ENCODE data around the gene PHF19.

PHF19 gene

GRCh38 chr9:120913647-120914264 lies 36.8 kb upstream of the PHF19 start:
- DNase-seq = no peak

- no peak for DNase-seq
Observed at GRCh38 chr9:120912958-120913646, 36.1 kb upstream of the PHF19 start.

- no peak for DNase-seq
Observed at GRCh38 chr9:120911295-120911837, 34.4 kb upstream of the PHF19 start.

GRCh38 chr9:120910643-120911042 lies 33.7 kb upstream of the PHF19 start:
- no peak for DNase-seq

GRCh38 chr9:120909904-120910303 lies 32.9 kb upstream of the PHF19 start:
- DNase-seq = no peak

- DNase-seq = no peak
Observed at GRCh38 chr9:120905315-120906164, 28.6 kb upstream of the PHF19 start.

- no peak for DNase-seq
Observed at GRCh38 chr9:120904978-120905301, 28.0 kb upstream of the PHF19 start.

DNA sequence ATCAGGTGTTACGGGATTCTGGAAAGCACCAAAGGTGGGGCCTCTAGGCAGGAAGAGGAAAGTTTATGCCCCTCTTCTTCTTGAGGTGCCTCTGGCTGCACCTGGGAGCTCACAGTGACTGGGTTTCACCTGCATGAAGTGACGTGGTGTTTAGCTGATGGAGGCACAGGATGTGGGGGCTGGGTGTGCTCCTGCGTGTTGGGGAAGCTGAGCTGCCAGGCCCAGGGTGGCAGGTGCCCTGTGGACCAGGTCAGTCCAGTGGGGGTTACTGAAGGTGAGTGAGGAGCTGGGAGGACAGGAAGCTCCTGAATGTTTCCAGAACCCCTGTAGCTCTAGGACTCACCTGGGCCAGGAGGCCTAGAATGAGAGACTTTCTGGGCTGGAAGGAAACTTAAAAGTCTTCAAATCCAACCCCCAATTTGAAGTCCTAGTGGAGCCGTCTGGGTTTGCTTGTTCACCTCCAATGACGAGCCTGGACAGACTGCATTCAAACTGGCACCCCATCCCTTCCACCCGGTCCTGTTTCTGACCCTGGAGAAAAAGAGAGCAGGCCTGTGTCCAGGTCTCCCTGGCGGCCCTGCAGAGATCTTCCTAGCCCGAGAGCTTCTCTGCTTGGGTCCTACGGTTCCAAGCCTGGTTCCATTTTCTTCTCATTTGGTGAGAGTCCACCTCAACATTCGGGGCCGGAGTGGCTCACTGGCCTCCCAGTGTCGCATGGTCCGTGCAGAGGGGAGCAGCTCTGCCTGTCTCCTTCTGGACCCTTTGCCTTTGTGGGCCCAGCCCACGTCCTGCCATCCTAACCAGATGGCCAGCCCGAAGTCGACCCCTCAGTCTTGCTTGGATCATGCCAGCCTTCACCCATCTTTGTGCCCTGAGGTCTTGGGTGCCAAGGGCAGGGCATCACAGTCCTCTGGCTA lies 27.3 kb upstream of the PHF19 start:
- DNase-seq = no peak

DNA sequence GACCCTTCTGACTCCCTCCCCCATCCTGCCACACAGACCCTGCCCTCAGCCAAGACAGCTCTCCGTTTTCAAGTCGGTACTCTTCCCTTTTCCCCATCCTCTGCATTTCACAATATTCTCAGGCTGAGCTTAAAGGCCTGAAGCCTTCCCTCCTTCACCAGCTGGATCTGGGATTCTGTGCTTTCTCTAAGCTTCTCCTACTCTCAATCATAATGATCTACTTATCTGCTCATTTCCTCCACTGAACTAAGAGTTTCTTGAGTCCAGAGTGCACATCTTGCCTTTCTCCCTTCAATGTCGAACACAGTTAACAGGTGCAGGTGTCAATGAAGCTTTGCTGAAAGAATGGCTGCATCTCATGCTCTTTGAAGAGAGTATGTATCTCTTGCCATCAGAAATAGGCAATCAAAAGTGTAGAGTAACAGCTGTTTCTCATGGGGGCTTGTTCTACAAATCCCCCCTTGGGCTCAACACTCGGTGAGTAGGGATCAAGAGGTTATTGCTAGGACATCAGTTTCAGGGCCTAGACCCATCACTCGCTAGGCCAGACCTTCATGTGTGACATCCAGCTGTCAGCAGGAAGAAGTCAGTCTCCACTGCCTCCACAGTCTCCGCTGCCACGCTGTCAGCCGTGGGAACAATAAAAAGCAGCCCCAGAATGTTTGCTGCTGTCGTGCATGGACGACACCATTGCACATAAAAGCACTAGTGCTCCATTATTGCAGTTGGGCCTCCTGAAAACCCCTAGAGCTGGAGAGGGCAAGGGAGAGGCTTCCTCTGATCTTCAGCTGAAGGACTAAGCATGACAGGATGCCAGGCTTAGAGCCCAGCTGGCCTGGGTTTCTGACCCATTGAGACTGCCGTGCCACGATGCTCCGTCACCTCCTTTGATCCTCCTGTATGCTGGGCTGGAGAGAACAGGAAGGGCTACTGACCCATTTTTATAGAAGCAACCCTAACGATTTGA lies 25.9 kb upstream of the PHF19 start:
- DNase-seq = no peak

DNA sequence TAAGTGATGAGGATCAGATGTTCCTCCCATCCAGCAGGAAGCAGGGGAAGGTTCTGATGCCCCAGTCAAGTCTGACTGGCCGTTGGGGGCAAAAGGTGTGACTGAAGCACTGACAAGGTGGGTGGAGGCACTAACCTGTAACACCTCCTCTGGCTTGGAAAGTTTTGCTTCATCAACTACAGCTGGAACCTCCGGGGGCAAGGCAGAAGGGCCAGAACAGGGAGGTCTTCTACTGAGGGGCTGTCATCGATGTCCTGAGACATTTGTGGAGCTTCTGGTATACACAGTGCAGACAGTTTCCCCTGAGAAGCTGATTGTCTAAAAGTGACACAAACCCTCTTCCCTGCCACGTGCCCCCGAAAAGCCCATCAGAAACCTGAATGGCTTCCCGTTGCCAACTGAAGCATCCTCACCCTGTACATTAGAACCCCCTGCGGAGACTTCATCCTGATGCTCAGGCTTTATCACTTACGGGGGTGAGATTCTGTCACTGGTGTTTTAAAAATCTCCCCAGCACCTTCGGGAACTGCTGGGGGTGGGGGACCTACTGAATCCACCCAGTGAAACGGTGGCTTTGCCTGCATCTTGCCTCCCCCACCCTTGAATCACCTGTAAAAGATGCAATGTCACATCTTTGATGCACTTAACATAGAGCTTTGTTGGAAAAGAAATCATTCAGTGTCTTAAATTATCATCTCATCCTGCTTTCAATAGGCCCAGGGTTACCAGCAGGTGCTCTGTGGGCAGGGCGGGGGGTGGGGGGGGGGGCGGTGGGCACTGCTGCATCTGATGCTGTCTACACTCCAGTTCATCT lies 25.0 kb upstream of the PHF19 start:
- no peak for DNase-seq

DNA sequence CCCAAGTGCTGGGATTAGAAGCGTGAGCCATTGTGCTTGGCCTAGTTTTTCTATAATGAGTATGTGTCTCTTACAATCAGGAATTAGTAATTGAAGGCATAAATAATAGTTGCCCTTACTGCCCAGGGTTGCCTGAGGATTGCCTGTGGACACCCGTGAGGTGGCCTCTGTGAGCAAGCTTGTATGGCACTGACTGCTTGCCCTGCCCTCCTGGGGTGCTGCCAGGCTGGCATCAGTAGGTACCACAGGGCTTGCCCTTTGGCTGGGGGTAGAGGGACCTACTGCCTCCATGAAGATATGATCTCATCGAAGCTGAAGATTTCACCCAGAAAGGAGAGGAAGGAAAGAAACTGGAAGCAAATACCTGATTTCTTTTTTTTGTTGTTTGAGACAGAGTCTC lies 23.8 kb upstream of the PHF19 start:
- DNase-seq = no peak

DNA sequence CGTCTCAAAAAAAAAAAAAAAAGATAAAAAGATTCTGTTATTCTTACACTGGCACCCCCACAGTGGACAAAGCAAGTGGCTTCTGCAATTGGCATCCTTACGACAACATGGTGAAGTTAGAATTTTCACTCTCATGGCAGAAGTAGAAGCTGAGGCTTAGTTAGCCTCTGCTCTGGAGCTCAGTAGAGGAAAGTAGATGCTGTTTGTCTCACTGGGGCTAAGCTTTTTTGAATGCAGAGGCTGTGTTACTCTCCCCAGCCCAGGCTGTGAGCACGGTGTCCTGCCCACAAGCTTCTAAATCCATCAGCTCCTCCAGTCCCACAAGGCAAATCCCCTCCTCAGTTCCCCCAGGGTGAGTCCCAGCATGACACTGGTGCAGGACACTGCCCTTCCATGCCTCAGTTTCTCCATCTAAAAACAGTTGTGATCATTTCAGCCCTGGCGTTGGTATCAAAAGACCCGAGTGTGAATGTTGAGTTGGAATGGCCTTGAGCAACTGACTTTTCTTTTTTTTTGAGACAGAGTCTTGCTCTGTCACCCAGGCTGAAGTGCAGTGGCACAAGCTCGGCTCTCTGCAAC lies 22.6 kb upstream of the PHF19 start:
- DNase-seq = no peak

- no peak for DNase-seq
Observed at GRCh38 chr9:120898396-120898795, 21.4 kb upstream of the PHF19 start.

DNA sequence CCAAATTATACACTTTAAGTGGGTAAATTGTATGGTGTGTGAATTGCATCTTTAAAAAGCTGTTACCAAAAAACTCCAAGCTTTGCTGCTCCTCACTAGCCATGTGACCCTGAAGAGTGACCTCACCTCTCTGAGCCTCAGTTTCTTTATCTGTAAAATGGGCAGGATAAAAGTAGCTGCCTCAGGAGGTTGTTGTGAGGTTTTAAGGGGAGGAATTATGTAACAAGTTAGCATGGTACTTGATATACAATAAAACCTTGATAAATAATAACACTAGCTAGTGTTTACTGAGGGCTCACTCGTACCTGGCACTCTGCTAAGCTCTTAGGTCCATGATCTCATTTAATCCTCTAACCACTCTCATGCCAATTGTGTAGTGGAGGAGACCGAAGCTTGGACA lies 19.0 kb upstream of the PHF19 start:
- DNase-seq = no peak

- DNase-seq = peak; percentile 46
Observed at GRCh38 chr9:120894321-120895148, 17.5 kb upstream of the PHF19 start.

- DNase-seq = no peak
Observed at GRCh38 chr9:120893611-120894307, 16.8 kb upstream of the PHF19 start.

- DNase-seq = peak; percentile 46
Observed at GRCh38 chr9:120892748-120893610, 16.0 kb upstream of the PHF19 start.

Measured in fibroblast of skin of back (primary cell).